H9 (cell line): ENCODE data around the gene LMX1B. TPM values are rescaled to one million over a fixed set of nuclear protein-coding genes. Genes with fewer than 3 reads are reported as not detected.

Source experiments
- DNase-seq: peaks from one replicate; pipeline ENCODE4 v3.0.0-alpha.2; 2017
- H2AFZ ChIP-seq: one replicate; pipeline ENCODE4 v1.6.1; 2013; ENCODE audit warnings: mild to moderate bottlenecking, low read length, control low read depth, moderate library complexity
- H2AK5ac ChIP-seq: 2 replicates; pipeline ENCODE4 v1.6.1; 2013; ENCODE audit warnings: low read length, control low read depth, mixed read lengths; ENCODE audit not compliant: insufficient read length
- H2BK120ac ChIP-seq: one replicate; pipeline ENCODE4 v1.6.1; 2013; ENCODE audit warnings: low read depth, mild to moderate bottlenecking, low read length, control low read depth, inconsistent platforms; ENCODE audit not compliant: poor library complexity, severe bottlenecking
- H2BK12ac ChIP-seq: 2 replicates; pipeline ENCODE4 v1.6.1; 2013; ENCODE audit warnings: low read length, control low read depth, mixed read lengths, low read depth; ENCODE audit not compliant: insufficient read length
- H2BK15ac ChIP-seq: 2 replicates; pipeline ENCODE4 v1.6.1; 2013; ENCODE audit warnings: low read depth, low read length, control low read depth
- H2BK20ac ChIP-seq: one replicate; pipeline ENCODE4 v1.6.1; 2013; ENCODE audit warnings: low read depth, mild to moderate bottlenecking, low read length, control low read depth, inconsistent platforms; ENCODE audit not compliant: poor library complexity, severe bottlenecking
- H2BK5ac ChIP-seq: 2 replicates; pipeline ENCODE4 v1.6.1; 2013; ENCODE audit warnings: low read length, control low read depth, mixed read lengths; ENCODE audit not compliant: insufficient read length
- H3K14ac ChIP-seq: 2 replicates; pipeline ENCODE4 v1.6.1; 2013; ENCODE audit warnings: low read length, control low read depth; ENCODE audit not compliant: insufficient read depth
- H3K18ac ChIP-seq: 2 replicates; pipeline ENCODE4 v1.6.1; 2013; ENCODE audit warnings: low read depth, mild to moderate bottlenecking, mixed read lengths, low read length, control low read depth; ENCODE audit not compliant: insufficient read length
- H3K23ac ChIP-seq: 2 replicates; pipeline ENCODE4 v1.6.1; 2013; ENCODE audit warnings: low read length, control low read depth, mixed read lengths, low read depth; ENCODE audit not compliant: insufficient read length
- H3K23me2 ChIP-seq: 2 replicates; pipeline ENCODE4 v1.6.1; 2013; ENCODE audit warnings: low read depth, mild to moderate bottlenecking, mixed read lengths, low read length, control low read depth; ENCODE audit not compliant: insufficient read length, poor library complexity, severe bottlenecking
- H3K27ac ChIP-seq: 2 replicates; pipeline ENCODE4 v1.5.1; 2013; ENCODE audit warnings: low read length, control low read depth, mixed read lengths, low read depth; ENCODE audit not compliant: insufficient read length
- H3K27me3 ChIP-seq: 2 replicates; pipeline ENCODE4 v1.6.1; 2013; ENCODE audit warnings: low read length, control low read depth, inconsistent platforms; ENCODE audit not compliant: insufficient read depth
- H3K4ac ChIP-seq: 2 replicates; pipeline ENCODE4 v1.6.1; 2013; ENCODE audit warnings: low read depth, mild to moderate bottlenecking, control low read depth, inconsistent platforms, low read length, moderate library complexity
- H3K4me1 ChIP-seq: 2 replicates; pipeline ENCODE4 v1.6.1; 2013; ENCODE audit warnings: low read length, control low read depth, inconsistent platforms; ENCODE audit not compliant: insufficient read depth
- H3K4me2 ChIP-seq: 2 replicates; pipeline ENCODE4 v1.6.1; 2013; ENCODE audit warnings: low read length, control low read depth, mixed read lengths; ENCODE audit not compliant: insufficient read length, insufficient read depth
- H3K56ac ChIP-seq: 2 replicates; pipeline ENCODE4 v1.6.1; 2013; ENCODE audit warnings: low read depth, mild to moderate bottlenecking, mixed read lengths, low read length, control low read depth; ENCODE audit not compliant: insufficient read length
- H3K79me1 ChIP-seq: 2 replicates; pipeline ENCODE4 v1.6.1; 2013; ENCODE audit warnings: low read depth, mild to moderate bottlenecking, moderate library complexity, low read length, control low read depth, inconsistent platforms; ENCODE audit not compliant: insufficient read depth, poor library complexity, severe bottlenecking
- H3K79me2 ChIP-seq: 2 replicates; pipeline ENCODE4 v1.6.1; 2013; ENCODE audit warnings: low read length, control low read depth, inconsistent platforms; ENCODE audit not compliant: insufficient read depth
- H3K9ac ChIP-seq: 2 replicates; pipeline ENCODE4 v1.6.1; 2013; ENCODE audit warnings: low read length, control low read depth, mixed read lengths; ENCODE audit not compliant: insufficient read length; ENCODE audit errors: extremely low read depth
- H3K9me3 ChIP-seq: one replicate; pipeline ENCODE4 v1.6.1; 2013; ENCODE audit warnings: low read depth, low read length, inconsistent platforms; ENCODE audit not compliant: control insufficient read depth
- H3T11ph ChIP-seq: one replicate; pipeline ENCODE4 v1.6.1; 2013; ENCODE audit warnings: mild to moderate bottlenecking, low read length, control low read depth, inconsistent platforms
- H4K20me1 ChIP-seq: one replicate; pipeline ENCODE4 v1.6.1; 2013; ENCODE audit not compliant: control insufficient read depth, insufficient read length, insufficient read depth
- H4K5ac ChIP-seq: 2 replicates; pipeline ENCODE4 v1.6.1; 2013; ENCODE audit warnings: low read depth, mild to moderate bottlenecking, mixed read lengths, low read length, control low read depth; ENCODE audit not compliant: insufficient read length
- H4K8ac ChIP-seq: replicated peaks from 2 replicates; pipeline ENCODE4 v1.6.1; 2013; ENCODE audit warnings: low read length, control low read depth, mixed read lengths, low read depth; ENCODE audit not compliant: insufficient read length
- H4K91ac ChIP-seq: 2 replicates; pipeline ENCODE4 v1.6.1; 2013; ENCODE audit warnings: low read depth, mild to moderate bottlenecking, moderate library complexity, mixed read lengths, low read length, control low read depth; ENCODE audit not compliant: insufficient read length
- H3K27ac Mint-ChIP-seq, 3 experiments: 2 replicates in 2 of 3; 3 replicates in 1 of 3; pipeline ENCODE4 v1.8.0; 2020 to 2021; ENCODE audit warnings: mixed read lengths in 3 of 3, mild to moderate bottlenecking in 1 of 3, moderate library complexity in 1 of 3
- H3K27me3 Mint-ChIP-seq: 2 replicates; pipeline ENCODE4 v1.8.0; 2021; ENCODE audit warnings: low read depth, mild to moderate bottlenecking, moderate library complexity, mixed read lengths
- H3K36me3 Mint-ChIP-seq, 3 experiments: 2 replicates in 2 of 3; 3 replicates in 1 of 3; pipeline ENCODE4 v1.8.0; 2020 to 2021; ENCODE audit warnings: low read depth in 3 of 3, mixed read lengths in 3 of 3; ENCODE audit not compliant: insufficient read depth in 1 of 3
- H3K4me1 Mint-ChIP-seq, 2 experiments: 2 replicates each; pipeline ENCODE4 v1.8.0; 2020; ENCODE audit warnings: mixed read lengths in 2 of 2
- H3K4me3 Mint-ChIP-seq, 2 experiments: 2 replicates in 1 of 2; 3 replicates in 1 of 2; pipeline ENCODE4 v1.8.0; 2020 to 2021; ENCODE audit warnings: mild to moderate bottlenecking in 2 of 2, mixed read lengths in 2 of 2, moderate library complexity in 1 of 2
- H3K9me3 Mint-ChIP-seq, 2 experiments: 2 replicates in 1 of 2; 3 replicates in 1 of 2; pipeline ENCODE4 v1.8.0; 2020; ENCODE audit warnings: mild to moderate bottlenecking in 2 of 2, mixed read lengths in 2 of 2, moderate library complexity in 1 of 2
- CTCF ChIP-seq: fragments of 200-600 bp; sonication (generic); conservative IDR thresholded peaks from 3 replicates; pipeline ENCODE4 v1.8.0; 2021; ENCODE audit warnings: antibody characterized with exemption, mild to moderate bottlenecking
- WGBS: extraction: QIAGEN DNeasy Blood & Tissue Kit; methylation state at CpG from one replicate; pipeline ENCODE4 v1.1.7; 2013; ENCODE audit warnings: missing lambda C conversion rate, low lambda C conversion rate, mixed read lengths; ENCODE audit not compliant: insufficient read length; ENCODE audit errors: extremely low coverage; 5-methylcytosine and 5-hydroxymethylcytosine counted together
- total RNA-seq: library from RNA; stranded (reverse); gene quantifications from 2 replicates; pipeline ENCODE4 v1.2.1, GENCODE V29; 2021

Gene LMX1B
- total RNA-seq, 1 experiment from 2014 or later = 0.85 TPM

- Histone ChIP-seq H2BK120ac (no peak overlapping the region), H3K27me3 (peaks cover 28% of the 10 kb centered on the region; the same call in 1 of the 2 replicates), H3K79me2 (no peaks in the 10 kb centered on the region), H4K5ac (no peak overlapping the region), H3K4me2 (no peak overlapping the region), H3T11ph (no peak overlapping the region), H3K18ac (no peak overlapping the region), H3K4ac (no peak overlapping the region), H2BK12ac (no peak overlapping the region), H2BK20ac (no peak overlapping the region), H4K20me1 (no peaks in the 10 kb centered on the region), H3K56ac (no peak overlapping the region), H3K9me3 (no peaks in the 10 kb centered on the region), H2AFZ (no peak overlapping the region), H3K23ac (no peak overlapping the region), H3K9ac (no peak overlapping the region), H3K27ac (no peak overlapping the region), H2BK5ac (no peak overlapping the region), H3K14ac (no peak overlapping the region), H3K23me2 (peaks cover 6% of the 10 kb centered on the region), H2BK15ac (no peak overlapping the region), H3K4me1 (no peaks in the 10 kb centered on the region), H2AK5ac (no peak overlapping the region), H4K91ac (no peak overlapping the region), H3K79me1 (no peaks in the 10 kb centered on the region), H4K8ac (no peak overlapping the region)
- H3K27ac Mint-ChIP-seq = no peak overlapping the region; a peak in 1 of 7 replicates
- H3K4me3 Mint-ChIP-seq = peak overlapping the region in 1 of 2 experiments; percentile 62; a peak in 2 of 5 replicates
- peaks cover 99% of the 10 kb centered on the region for H3K27me3 Mint-ChIP-seq
- H3K36me3 Mint-ChIP-seq = no peaks in the 10 kb centered on the region; a peak in 1 of 7 replicates
- H3K4me1 Mint-ChIP-seq = peaks cover 16 to 44% of the 10 kb centered on the region in 2 experiments
- no peak for TF ChIP-seq CTCF
- H3K9me3 Mint-ChIP-seq = no peaks in the 10 kb centered on the region
- WGBS = no CpG with 5 or more reads among the region's 17 CpGs
- no peak for DNase-seq
Observed at GRCh38 chr9:126636983-126637798, 23.5 kb downstream of the LMX1B start.
